Neural progenitor cell (in vitro differentiated cells): Measurements from ENCODE around the gene VKORC1.

Experiments
- CTCF ChIP-seq: fragments of 200-600 bp; sonication (generic); IDR thresholded peaks from 2 replicates; pipeline ENCODE4 v1.5.1; 2017; ENCODE audit warnings: antibody characterized with exemption, mild to moderate bottlenecking
- EZH2 ChIP-seq: fragments of 200-600 bp; sonication (generic); IDR thresholded peaks from 2 replicates; pipeline ENCODE4 v1.6.1; 2017; ENCODE audit warnings: antibody characterized with exemption, mild to moderate bottlenecking, moderate library complexity

- no peak for TF ChIP-seq CTCF
- TF ChIP-seq EZH2 = no peak
Measured at GRCh38 chr16:31050280-31051030, 44.1 kb downstream of the VKORC1 start.
